ENCODE measurements around the gene IDH3A. TPM values are rescaled to one million over a fixed set of nuclear protein-coding genes. Genes with fewer than 3 reads are reported as not detected.

IDH3A gene
- total RNA-seq, 1 donor from 2014 or later = 30.8 TPM

- no peak for FAIRE-seq
- Histone ChIP-seq H3K27me3 (ENCODE audit: control insufficient read depth, insufficient read depth, low read length) (no peaks in the 10 kb centered on the region), H3K4me3 (ENCODE audit: low read depth, low read length) (no peak overlapping the region), H3K36me3 (ENCODE audit: control insufficient read depth, insufficient read depth, low read length) (no peaks in the 10 kb centered on the region)
- DNase-seq (ENCODE audit: low read depth) = peak; percentile 67
- TF ChIP-seq CTCF (IDR thresholded peaks at IDR 0.05; ENCODE audit: insufficient read depth, low read length, severe bottlenecking) = peak; percentile 91
Observed at GRCh38 chr15:78108300-78109084, 40.7 kb upstream of the IDH3A start.

GRCh38 chr15:78109156-78109555 lies 40.0 kb upstream of the IDH3A start:
- no peak for TF ChIP-seq CTCF (IDR thresholded peaks at IDR 0.05; ENCODE audit: insufficient read depth, low read length, severe bottlenecking)
- no peaks in the 10 kb centered on the region for H3K27me3 ChIP-seq (ENCODE audit: control insufficient read depth, insufficient read depth, low read length)
- DNase-seq (ENCODE audit: low read depth) = no peak
- no peak for FAIRE-seq
- H3K4me3 ChIP-seq (ENCODE audit: low read depth, low read length) = no peak overlapping the region
- no peaks in the 10 kb centered on the region for H3K36me3 ChIP-seq (ENCODE audit: control insufficient read depth, insufficient read depth, low read length)

GRCh38 chr15:78110096-78110495 lies 39.1 kb upstream of the IDH3A start:
- no peaks in the 10 kb centered on the region for H3K36me3 ChIP-seq (ENCODE audit: control insufficient read depth, insufficient read depth, low read length)
- FAIRE-seq (no peak), DNase-seq (ENCODE audit: low read depth) (no peak)
- H3K4me3 ChIP-seq (ENCODE audit: low read depth, low read length) = no peak overlapping the region
- no peak for TF ChIP-seq CTCF (IDR thresholded peaks at IDR 0.05; ENCODE audit: insufficient read depth, low read length, severe bottlenecking)
- no peaks in the 10 kb centered on the region for H3K27me3 ChIP-seq (ENCODE audit: control insufficient read depth, insufficient read depth, low read length)

- Histone ChIP-seq H3K36me3 (ENCODE audit: control insufficient read depth, insufficient read depth, low read length) (no peaks in the 10 kb centered on the region), H3K27me3 (ENCODE audit: control insufficient read depth, insufficient read depth, low read length) (no peaks in the 10 kb centered on the region), H3K4me3 (ENCODE audit: low read depth, low read length) (no peak overlapping the region)
- FAIRE-seq (no peak), DNase-seq (ENCODE audit: low read depth) (no peak)
- no peak for TF ChIP-seq CTCF (IDR thresholded peaks at IDR 0.05; ENCODE audit: insufficient read depth, low read length, severe bottlenecking)
Observed at GRCh38 chr15:78110916-78111475, 38.2 kb upstream of the IDH3A start.

GRCh38 chr15:78111788-78112187 lies 37.4 kb upstream of the IDH3A start:
- no peaks in the 10 kb centered on the region for H3K36me3 ChIP-seq (ENCODE audit: control insufficient read depth, insufficient read depth, low read length)
- no peak overlapping the region for H3K4me3 ChIP-seq (ENCODE audit: low read depth, low read length)
- TF ChIP-seq CTCF (IDR thresholded peaks at IDR 0.05; ENCODE audit: insufficient read depth, low read length, severe bottlenecking) = no peak
- DNase-seq (ENCODE audit: low read depth) = no peak
- FAIRE-seq = no peak
- H3K27me3 ChIP-seq (ENCODE audit: control insufficient read depth, insufficient read depth, low read length) = no peaks in the 10 kb centered on the region

Measured in bronchial epithelial cell (primary cell).